ENCODE data around the gene ARHGAP24.
A peak's percentile ranks its signal among the peaks of the same experiment; 100 is the strongest.
"Not testable (repeated sequence)": the region's sequence is repeated elsewhere in the genome, so short reads cannot be mapped to it uniquely, and the experiment has no call there.

The ARHGAP24 gene

DNA sequence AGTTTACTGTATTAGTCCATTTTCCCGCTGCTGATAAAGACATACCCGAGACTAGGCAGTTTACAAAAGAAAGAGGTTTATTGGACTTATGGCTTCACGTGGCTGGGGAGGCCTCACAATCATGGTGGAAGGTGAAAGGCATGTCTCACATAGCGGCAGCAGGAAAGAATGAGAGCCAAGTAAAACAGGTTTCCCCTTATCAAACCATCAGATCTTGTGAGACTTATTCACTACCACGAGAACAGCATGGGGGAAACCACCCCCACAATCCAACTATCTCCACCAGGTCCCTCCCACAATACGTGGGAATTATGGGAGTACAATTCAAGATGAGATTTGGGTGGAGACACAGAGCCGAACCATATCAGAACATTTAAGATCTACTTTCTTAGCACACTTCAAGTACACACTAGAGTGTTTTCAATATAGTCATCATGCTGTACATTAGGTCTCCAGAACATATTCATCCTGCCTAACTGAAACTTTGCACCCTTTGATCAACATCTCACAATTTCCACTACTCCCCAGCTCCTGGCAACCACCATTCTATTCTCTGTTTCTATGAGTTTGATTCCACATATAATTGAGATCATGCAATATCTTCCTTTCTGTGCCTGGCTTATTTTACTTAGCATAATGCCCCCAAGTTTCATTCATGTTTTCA is 341.0 kb downstream of the ARHGAP24 start:
- Mint-ChIP-seq H3K9me3 (peaks cover 23% of the 10 kb centered on the region), H3K27ac (no peak overlapping the region), H3K4me3 (no peak overlapping the region), H3K36me3 (ENCODE audit: low read depth) (peaks cover 39% of the 10 kb centered on the region), H3K4me1 (no peaks in the 10 kb centered on the region), H3K27me3 (ENCODE audit: low read depth) (no peaks in the 10 kb centered on the region)
- TF ChIP-seq, protein P1, sequence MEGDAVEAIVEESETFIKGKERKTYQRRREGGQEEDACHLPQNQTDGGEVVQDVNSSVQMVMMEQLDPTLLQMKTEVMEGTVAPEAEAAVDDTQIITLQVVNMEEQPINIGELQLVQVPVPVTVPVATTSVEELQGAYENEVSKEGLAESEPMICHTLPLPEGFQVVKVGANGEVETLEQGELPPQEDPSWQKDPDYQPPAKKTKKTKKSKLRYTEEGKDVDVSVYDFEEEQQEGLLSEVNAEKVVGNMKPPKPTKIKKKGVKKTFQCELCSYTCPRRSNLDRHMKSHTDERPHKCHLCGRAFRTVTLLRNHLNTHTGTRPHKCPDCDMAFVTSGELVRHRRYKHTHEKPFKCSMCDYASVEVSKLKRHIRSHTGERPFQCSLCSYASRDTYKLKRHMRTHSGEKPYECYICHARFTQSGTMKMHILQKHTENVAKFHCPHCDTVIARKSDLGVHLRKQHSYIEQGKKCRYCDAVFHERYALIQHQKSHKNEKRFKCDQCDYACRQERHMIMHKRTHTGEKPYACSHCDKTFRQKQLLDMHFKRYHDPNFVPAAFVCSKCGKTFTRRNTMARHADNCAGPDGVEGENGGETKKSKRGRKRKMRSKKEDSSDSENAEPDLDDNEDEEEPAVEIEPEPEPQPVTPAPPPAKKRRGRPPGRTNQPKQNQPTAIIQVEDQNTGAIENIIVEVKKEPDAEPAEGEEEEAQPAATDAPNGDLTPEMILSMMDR (IDR thresholded peaks at IDR 0.05; ENCODE audit: unreplicated experiment in 3 of 3): no peak

DNA sequence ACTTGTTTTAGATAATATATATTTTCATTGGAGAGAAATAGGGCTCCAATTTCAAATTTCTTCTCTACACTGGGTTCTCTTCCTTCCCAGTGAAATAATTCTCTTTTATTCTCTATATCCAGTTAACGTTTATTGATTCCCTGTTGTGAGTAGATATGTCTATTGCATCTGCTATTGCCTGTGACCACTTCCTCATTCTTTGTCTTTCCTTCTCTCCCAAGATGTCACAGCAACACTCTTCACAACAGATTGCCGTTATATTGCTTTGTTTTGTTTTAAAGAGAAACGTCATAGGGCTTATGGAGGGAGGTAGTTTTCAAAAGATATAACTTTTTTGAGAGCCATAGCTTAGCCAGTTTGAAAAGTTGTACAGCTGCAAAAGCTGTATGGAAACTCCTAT is 343.8 kb downstream of the ARHGAP24 start:
- TF ChIP-seq, protein P1 (IDR thresholded peaks at IDR 0.05; ENCODE audit: unreplicated experiment in 3 of 3): no peak
- H3K36me3 Mint-ChIP-seq (ENCODE audit: low read depth): peaks cover 29% of the 10 kb centered on the region

GRCh38 chr4:85820101-85820500 is 345.2 kb downstream of the ARHGAP24 start:
- H3K27ac Mint-ChIP-seq; H3K4me3 Mint-ChIP-seq; H3K27me3 Mint-ChIP-seq (ENCODE audit: low read depth): not testable (repeated sequence)
- peaks cover 18% of the 10 kb centered on the region for H3K4me1 Mint-ChIP-seq
- H3K36me3 Mint-ChIP-seq (ENCODE audit: low read depth): peaks cover 19% of the 10 kb centered on the region
- H3K9me3 Mint-ChIP-seq: peaks cover 16% of the 10 kb centered on the region

More for the DNA sequence above, 343.8 kb downstream of the ARHGAP24 start:
- H3K4me3 Mint-ChIP-seq: no peak overlapping the region
- H3K27me3 Mint-ChIP-seq (ENCODE audit: low read depth): no peaks in the 10 kb centered on the region
- H3K4me1 Mint-ChIP-seq: peaks cover 5% of the 10 kb centered on the region
- peaks cover 23% of the 10 kb centered on the region for H3K9me3 Mint-ChIP-seq
- peak overlapping the region in 1 of 3 experiments; percentile 22 for H3K27ac Mint-ChIP-seq

DNA sequence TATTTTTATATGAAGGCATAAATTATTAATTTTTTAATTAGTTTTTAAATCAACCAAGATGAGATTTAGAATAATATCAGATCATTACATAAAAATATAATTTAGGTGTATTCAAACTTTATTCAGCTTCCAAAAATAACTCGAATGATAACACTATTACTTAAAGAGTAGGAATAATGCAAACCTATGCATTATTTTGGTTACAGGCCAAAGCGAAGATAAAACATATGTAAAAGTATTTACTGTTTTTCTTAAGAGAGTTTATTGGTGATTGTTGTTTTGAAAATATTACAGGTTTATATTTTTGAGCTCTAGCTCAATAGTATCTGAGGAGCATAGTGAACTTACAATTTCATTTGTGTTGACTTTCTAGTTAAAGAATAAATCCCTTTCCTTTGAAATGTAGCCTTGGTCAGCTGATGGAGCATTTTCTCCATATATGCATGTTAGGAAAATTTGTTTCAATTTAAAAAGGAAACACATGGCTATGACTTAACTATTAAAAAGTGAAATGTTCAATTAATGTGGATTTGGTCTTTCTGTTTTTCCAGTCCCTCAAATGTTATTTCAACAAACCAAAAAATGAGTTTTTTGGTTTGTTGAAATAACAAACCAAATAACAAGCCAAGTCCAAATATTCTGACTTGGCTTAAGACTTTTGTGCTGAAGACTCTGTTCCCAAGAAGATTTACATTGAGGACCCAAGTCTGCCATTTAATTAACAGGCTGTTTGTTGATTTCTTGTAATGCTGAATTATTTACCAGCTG is 346.9 kb downstream of the ARHGAP24 start:
- H3K4me3 Mint-ChIP-seq: no peak overlapping the region

DNA sequence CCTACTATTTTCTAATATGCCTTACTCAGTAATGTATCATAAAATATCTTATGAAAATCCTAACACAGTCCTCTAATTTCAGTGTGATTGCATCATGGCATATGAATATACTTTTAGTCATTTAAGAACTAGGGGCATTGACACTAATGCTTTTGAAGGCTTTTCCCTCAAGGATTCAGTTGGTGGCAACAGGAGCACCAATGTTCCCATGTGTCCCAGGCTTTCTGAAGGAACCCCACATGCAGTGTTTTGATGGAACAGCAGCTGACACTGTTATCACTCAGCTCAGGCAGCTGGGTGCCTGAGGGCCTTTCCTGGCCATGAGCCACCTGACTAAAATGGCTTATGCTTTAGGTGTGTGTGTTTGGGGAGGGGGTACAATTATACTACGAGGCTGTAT is 348.3 kb downstream of the ARHGAP24 start:
- no peaks in the 10 kb centered on the region for H3K27me3 Mint-ChIP-seq (ENCODE audit: low read depth)
- no peaks in the 10 kb centered on the region for H3K36me3 Mint-ChIP-seq (ENCODE audit: low read depth)

More for the DNA sequence above, 346.9 kb downstream of the ARHGAP24 start:
- Mint-ChIP-seq H3K27me3 (ENCODE audit: low read depth) (no peaks in the 10 kb centered on the region), H3K9me3 (peaks cover 3% of the 10 kb centered on the region), H3K36me3 (ENCODE audit: low read depth) (peaks cover 5% of the 10 kb centered on the region), H3K27ac (peak overlapping the region in 1 of 3 experiments; percentile 17), H3K4me1 (peaks cover 35% of the 10 kb centered on the region)
- TF ChIP-seq, protein P1 (IDR thresholded peaks at IDR 0.05; ENCODE audit: unreplicated experiment in 3 of 3): no peak

More for the DNA sequence above, 348.3 kb downstream of the ARHGAP24 start:
- Mint-ChIP-seq H3K4me3 (no peak overlapping the region), H3K9me3 (peaks cover 3% of the 10 kb centered on the region), H3K27ac (peak overlapping the region; percentile 73 to 98 (median 96)), H3K4me1 (peaks cover 48% of the 10 kb centered on the region)
- TF ChIP-seq, protein P1 (IDR thresholded peaks at IDR 0.05; ENCODE audit: unreplicated experiment in 3 of 3): no peak
